BLaER1 (cell line): ENCODE data around the gene OR52N5.

ENCODE experiments used
- H3K27ac ChIP-seq: shearing (Covaris generic); formaldehyde crosslinking; 2 replicates; pipeline ENCODE4 v1.8.1; 2022
- H3K27me3 ChIP-seq: shearing (Covaris generic); formaldehyde crosslinking; 2 replicates; pipeline ENCODE4 v1.8.1; 2022
- H3K36me3 ChIP-seq: shearing (Covaris generic); formaldehyde crosslinking; 2 replicates; pipeline ENCODE4 v1.8.1; 2022
- H3K4me1 ChIP-seq: shearing (Covaris generic); formaldehyde crosslinking; 2 replicates; pipeline ENCODE4 v1.8.1; 2022
- H3K4me2 ChIP-seq: shearing (Covaris generic); formaldehyde crosslinking; 2 replicates; pipeline ENCODE4 v1.8.1; 2022
- H3K4me3 ChIP-seq: shearing (Covaris generic); formaldehyde crosslinking; 2 replicates; pipeline ENCODE4 v1.8.1; 2022
- H3K9ac ChIP-seq: shearing (Covaris generic); formaldehyde crosslinking; 2 replicates; pipeline ENCODE4 v1.8.1; 2022
- H3K9me3 ChIP-seq: shearing (Covaris generic); formaldehyde crosslinking; 2 replicates; pipeline ENCODE4 v1.8.1; 2022
- H4K20me1 ChIP-seq: shearing (Covaris generic); formaldehyde crosslinking; 2 replicates; pipeline ENCODE4 v1.8.1; 2022
- Cebpa-rat ChIP-seq: shearing (Covaris generic); IDR thresholded peaks from 2 replicates; pipeline ENCODE4 v1.8.1; 2022

OR52N5 gene

GRCh38 chr11:5783255-5783654 lies at the start of gene OR52N5:
Gene OR52N5, minus strand, starts transcription at chr11:5783355. Its CDS starts 4,721 bp downstream, at chr11:5778634.
- Histone ChIP-seq H3K4me3 (no peak within 1 kb of the TSS), H3K27ac (no peak within 1 kb of the TSS), H3K36me3 (no peaks in the 10 kb centered on the region), H3K9ac (no peak within 1 kb of the TSS), H3K27me3 (no peaks in the 10 kb centered on the region), H3K4me2 (no peak within 1 kb of the TSS), H3K4me1 (peaks cover 28% of the 10 kb centered on the region), H3K9me3 (no peaks in the 10 kb centered on the region), H4K20me1 (no peaks in the 10 kb centered on the region)
- no peak for TF ChIP-seq Cebpa-rat

- Histone ChIP-seq H3K36me3 (no peaks in the 10 kb centered on the region), H3K27me3 (no peaks in the 10 kb centered on the region), H3K4me1 (no peaks in the 10 kb centered on the region), H3K9ac (no peak overlapping the region), H3K4me2 (no peak overlapping the region), H3K9me3 (peaks cover 3% of the 10 kb centered on the region; the same call in 1 of the 2 replicates), H4K20me1 (no peaks in the 10 kb centered on the region), H3K27ac (no peak overlapping the region), H3K4me3 (no peak overlapping the region)
- no peak for TF ChIP-seq Cebpa-rat
These were observed 48.2 kb upstream of the OR52N5 start for GRCh38 chr11:5831196-5831829.

- H3K4me3 ChIP-seq, result no peak overlapping the region
- H3K27ac ChIP-seq, result no peak overlapping the region
- H3K9me3 ChIP-seq, result no peaks in the 10 kb centered on the region
- no peak for TF ChIP-seq Cebpa-rat
- H3K4me1 ChIP-seq, result peaks cover 13% of the 10 kb centered on the region; the same call in 1 of the 2 replicates
- no peaks in the 10 kb centered on the region for H4K20me1 ChIP-seq
- no peaks in the 10 kb centered on the region for H3K27me3 ChIP-seq
- no peak overlapping the region for H3K9ac ChIP-seq
- peak overlapping the region; percentile 45 for H3K4me2 ChIP-seq
- no peaks in the 10 kb centered on the region for H3K36me3 ChIP-seq
These were observed 35.2 kb upstream of the OR52N5 start for GRCh38 chr11:5818245-5818886.

- H4K20me1 ChIP-seq, result no peaks in the 10 kb centered on the region
These were observed 32.4 kb upstream of the OR52N5 start for GRCh38 chr11:5815534-5815933.

GRCh38 chr11:5809905-5810795 lies 27.0 kb upstream of the OR52N5 start:
- no peaks in the 10 kb centered on the region for H3K9me3 ChIP-seq
- H3K27ac ChIP-seq, result no peak overlapping the region
- no peak overlapping the region for H3K4me3 ChIP-seq
- no peaks in the 10 kb centered on the region for H4K20me1 ChIP-seq
- peaks cover 7% of the 10 kb centered on the region; the same call in 1 of the 2 replicates for H3K4me1 ChIP-seq
- H3K4me2 ChIP-seq, result no peak overlapping the region
- H3K36me3 ChIP-seq, result no peaks in the 10 kb centered on the region
- no peaks in the 10 kb centered on the region for H3K27me3 ChIP-seq
- no peak overlapping the region for H3K9ac ChIP-seq
- no peak for TF ChIP-seq Cebpa-rat

More at GRCh38 chr11:5815534-5815933, 32.4 kb upstream of the OR52N5 start:
- no peak for TF ChIP-seq Cebpa-rat
- Histone ChIP-seq H3K9me3 (no peaks in the 10 kb centered on the region), H3K4me1 (peaks cover 13% of the 10 kb centered on the region; the same call in 1 of the 2 replicates), H3K4me3 (no peak overlapping the region), H3K9ac (no peak overlapping the region), H3K27ac (no peak overlapping the region), H3K36me3 (no peaks in the 10 kb centered on the region), H3K27me3 (no peaks in the 10 kb centered on the region), H3K4me2 (no peak overlapping the region)

GRCh38 chr11:5809122-5809519 lies 26.0 kb upstream of the OR52N5 start:
- no peak overlapping the region for H3K27ac ChIP-seq
- peak overlapping the region; percentile 83 for H3K4me2 ChIP-seq
- H3K4me1 ChIP-seq, result 0 out of 2 replicates have a peak, but pooled peaks cover 3% of the 10 kb centered on the region
- H3K9ac ChIP-seq, result peak overlapping the region; percentile 69
- TF ChIP-seq Cebpa-rat, result no peak
- no peaks in the 10 kb centered on the region for H3K36me3 ChIP-seq
- H3K4me3 ChIP-seq, result peak overlapping the region; percentile 74
- H4K20me1 ChIP-seq, result no peaks in the 10 kb centered on the region
- H3K9me3 ChIP-seq, result peaks cover 6% of the 10 kb centered on the region
- H3K27me3 ChIP-seq, result no peaks in the 10 kb centered on the region

DNA sequence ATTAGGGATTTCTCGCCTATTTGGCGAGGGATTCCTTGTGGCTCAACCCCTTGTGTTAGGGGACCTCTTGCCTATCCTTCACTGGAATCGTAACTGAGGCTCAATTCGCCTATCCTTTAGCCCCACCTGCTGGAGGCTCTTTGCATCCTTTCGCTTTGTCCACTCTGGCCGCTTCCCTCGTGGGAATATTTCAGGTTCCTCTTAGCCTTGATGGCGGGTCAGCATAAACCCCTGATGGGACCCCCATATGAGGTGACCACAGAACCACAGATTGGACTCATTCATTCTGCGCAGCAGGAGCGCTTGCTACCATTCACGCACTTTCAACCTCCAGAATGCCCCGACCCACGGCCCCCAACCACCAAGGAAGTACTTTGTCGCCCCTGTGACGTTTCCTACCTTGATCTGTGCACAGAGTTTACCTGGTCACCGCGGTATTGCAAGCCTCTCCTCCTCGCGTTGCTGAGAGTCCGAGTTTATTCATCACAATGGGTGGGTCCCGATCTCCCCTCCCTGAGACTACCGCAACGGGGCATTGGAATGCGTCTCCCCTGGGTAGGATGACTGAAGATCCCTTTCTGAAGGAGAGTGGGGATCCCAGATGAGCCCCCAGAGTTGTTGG lies 25.5 kb upstream of the OR52N5 start, which contains the start of gene OR52N2:
OR52N2 (plus strand) TSS at position 425 of the 622 bp plus-strand sequence. CDS start 11,412 bp downstream, outside the sequence.
- H3K9me3 ChIP-seq, result peaks cover 11% of the 10 kb centered on the region
- H3K36me3 ChIP-seq, result no peaks in the 10 kb centered on the region
- H3K4me2 ChIP-seq, result peak within 1 kb of the TSS; percentile 83
- H4K20me1 ChIP-seq, result no peaks in the 10 kb centered on the region
- no peak for TF ChIP-seq Cebpa-rat
- H3K27ac ChIP-seq, result no peak within 1 kb of the TSS
- H3K4me3 ChIP-seq, result peak within 1 kb of the TSS; percentile 74
- peak within 1 kb of the TSS; percentile 69 for H3K9ac ChIP-seq
- H3K27me3 ChIP-seq, result no peaks in the 10 kb centered on the region
- H3K4me1 ChIP-seq, result 0 out of 2 replicates have a peak, but pooled peaks cover 3% of the 10 kb centered on the region

DNA sequence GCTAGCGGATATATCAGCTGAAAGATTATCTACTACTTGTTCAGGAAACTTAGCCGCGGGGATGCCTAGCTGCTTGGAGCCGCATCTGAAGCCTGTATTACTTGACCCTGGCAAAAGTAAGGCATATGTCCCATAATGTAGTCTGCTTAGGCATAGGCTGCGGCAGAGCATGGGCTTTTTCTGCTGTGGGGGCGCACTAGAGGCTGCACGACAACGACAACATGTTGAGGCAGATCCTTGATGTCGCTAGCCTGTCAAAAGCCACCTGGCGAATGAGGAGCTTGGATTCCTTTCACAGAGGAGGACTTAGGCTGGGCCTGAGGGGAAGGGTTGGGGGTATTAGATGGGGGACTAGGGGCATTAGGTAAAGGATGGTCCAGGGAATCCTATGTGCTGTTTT lies 24.4 kb upstream of the OR52N5 start:
- Histone ChIP-seq H3K4me2 (no peak overlapping the region), H4K20me1 (no peaks in the 10 kb centered on the region), H3K4me3 (no peak overlapping the region), H3K9ac (no peak overlapping the region), H3K27ac (no peak overlapping the region), H3K36me3 (no peaks in the 10 kb centered on the region), H3K27me3 (no peaks in the 10 kb centered on the region), H3K4me1 (0 out of 2 replicates have a peak, but pooled peaks cover 3% of the 10 kb centered on the region), H3K9me3 (peaks cover 16% of the 10 kb centered on the region)
- TF ChIP-seq Cebpa-rat, result no peak

GRCh38 chr11:5803982-5804381 lies 20.8 kb upstream of the OR52N5 start:
- Histone ChIP-seq H3K4me1 (peaks cover 16% of the 10 kb centered on the region), H3K36me3 (no peaks in the 10 kb centered on the region), H3K9ac (no peak overlapping the region), H3K27ac (no peak overlapping the region), H3K27me3 (no peaks in the 10 kb centered on the region), H3K9me3 (peaks cover 16% of the 10 kb centered on the region), H4K20me1 (no peaks in the 10 kb centered on the region), H3K4me2 (no peak overlapping the region), H3K4me3 (no peak overlapping the region)
- no peak for TF ChIP-seq Cebpa-rat
